IMR-90 (cell line): ENCODE results near the gene CDKN2B-AS1. TPM values are rescaled to one million over a fixed set of nuclear protein-coding genes. Genes with fewer than 3 reads are reported as not detected.

ENCODE experiments used
- ATAC-seq: fragments of 200-7000 bp; cut with Tn5 transposase; 2 replicates; pipeline ENCODE4 v1.9.1; 2020; ENCODE audit warnings: low read depth, mild to moderate bottlenecking, moderate library complexity
- BruUV-seq: library from RNA; stranded (reverse); fragments of 400-500 nt; replicated peaks from 2 replicates; lab custom pipeline; 2021; lab: Mats Ljungman, UMichigan
- CTCF ChIA-PET: fragments of 300-600 bp; formaldehyde crosslinking; extraction: SDS; loops from one replicate; lab custom pipeline; 2021; ENCODE audit warnings: antibody characterized with exemption; lab: Yijun Ruan, JAX
- POLR2A ChIA-PET: fragments of 300-600 bp; sonication (Branson Sonifier 250); formaldehyde crosslinking; loops from one replicate; lab custom pipeline; 2022; ENCODE audit warnings: antibody characterized with exemption; ENCODE audit not compliant: unreplicated experiment; lab: Charles Lee
- DNase-seq: peaks from one replicate; pipeline ENCODE4 v3.0.0; 2013
- H2AFZ ChIP-seq: replicated peaks from 2 replicates; pipeline ENCODE3; 2013; ENCODE audit warnings: low read length, mild to moderate bottlenecking; ENCODE audit not compliant: poor library complexity
- H2AK5ac ChIP-seq: 2 replicates; pipeline ENCODE4 v1.6.1; 2013; ENCODE audit warnings: low read depth, low read length, inconsistent platforms
- H2AK9ac ChIP-seq: replicated peaks from 2 replicates; pipeline ENCODE3; 2013; ENCODE audit warnings: mild to moderate bottlenecking, low read depth, low read length, moderate library complexity; ENCODE audit not compliant: poor library complexity
- H2BK120ac ChIP-seq: 2 replicates; pipeline ENCODE4 v1.6.1; 2013; ENCODE audit warnings: low read depth, low read length, inconsistent platforms
- H2BK15ac ChIP-seq: 3 replicates; pipeline ENCODE4 v1.6.1; 2013; ENCODE audit warnings: low read depth, low read length, inconsistent platforms
- H2BK20ac ChIP-seq: 2 replicates; pipeline ENCODE4 v1.6.1; 2013; ENCODE audit warnings: low read depth, mild to moderate bottlenecking, inconsistent platforms, low read length, moderate library complexity
- H2BK5ac ChIP-seq: 2 replicates; pipeline ENCODE4 v1.6.1; 2013; ENCODE audit warnings: mild to moderate bottlenecking, low read depth, low read length, inconsistent platforms; ENCODE audit not compliant: poor library complexity, severe bottlenecking
- H3K14ac ChIP-seq: replicated peaks from 2 replicates; pipeline ENCODE4 v1.6.1; 2013; ENCODE audit warnings: low read depth, low read length, inconsistent platforms
- H3K18ac ChIP-seq: 2 replicates; pipeline ENCODE4 v1.6.1; 2013; ENCODE audit warnings: low read depth, low read length, control low read depth
- H3K23ac ChIP-seq: 2 replicates; pipeline ENCODE4 v1.6.1; 2013; ENCODE audit warnings: low read depth, low read length, inconsistent platforms
- H3K27ac ChIP-seq: 2 replicates; pipeline ENCODE4 v1.5.1; 2013; ENCODE audit warnings: mild to moderate bottlenecking, control low read depth, low read length; ENCODE audit not compliant: insufficient read depth
- H3K27me3 ChIP-seq: 2 replicates; pipeline ENCODE4 v1.6.1; 2013; ENCODE audit warnings: low read length; ENCODE audit not compliant: control insufficient read depth, insufficient read depth
- H3K36me3 ChIP-seq: 2 replicates; pipeline ENCODE4 v1.6.1; 2013; ENCODE audit warnings: low read length, mixed read lengths; ENCODE audit not compliant: control insufficient read depth, insufficient read depth
- H3K4ac ChIP-seq: 2 replicates; pipeline ENCODE4 v1.6.1; 2013; ENCODE audit warnings: low read depth, low read length, inconsistent platforms
- H3K4me1 ChIP-seq: 2 replicates; pipeline ENCODE4 v1.6.1; 2013; ENCODE audit warnings: low read length, mixed read lengths; ENCODE audit not compliant: control insufficient read depth, insufficient read depth
- H3K4me2 ChIP-seq: 2 replicates; pipeline ENCODE4 v1.6.1; 2013; ENCODE audit warnings: low read depth, mild to moderate bottlenecking, control low read depth, low read length, moderate library complexity
- H3K4me3 ChIP-seq: 2 replicates; pipeline ENCODE4 v1.5.1; 2013; ENCODE audit warnings: low read depth, mild to moderate bottlenecking, control low read depth, low read length, moderate library complexity; ENCODE audit not compliant: insufficient read depth
- H3K56ac ChIP-seq: 2 replicates; pipeline ENCODE4 v1.6.1; 2013; ENCODE audit warnings: low read length, inconsistent platforms; ENCODE audit not compliant: insufficient read depth; ENCODE audit errors: extremely low read depth
- H3K79me1 ChIP-seq, 2 experiments: 2 replicates each; pipeline ENCODE4 v1.6.1; 2013; ENCODE audit warnings: low read length in 2 of 2, inconsistent platforms in 1 of 2, low read depth in 1 of 2
- H3K9ac ChIP-seq: 2 replicates; pipeline ENCODE4 v1.6.1; 2013; ENCODE audit warnings: low read depth, low read length, control low read depth
- H3K9me1 ChIP-seq: 2 replicates; pipeline ENCODE4 v1.6.1; 2013; ENCODE audit warnings: low read length, inconsistent platforms; ENCODE audit not compliant: insufficient read depth
- H3K9me3 ChIP-seq: 2 replicates; pipeline ENCODE4 v1.6.1; 2013; ENCODE audit warnings: low read length; ENCODE audit not compliant: control insufficient read depth, insufficient read depth
- H4K20me1 ChIP-seq: 2 replicates; pipeline ENCODE4 v1.6.1; 2013; ENCODE audit warnings: low read length, inconsistent platforms; ENCODE audit not compliant: insufficient read depth
- H4K5ac ChIP-seq: 2 replicates; pipeline ENCODE4 v1.6.1; 2013; ENCODE audit warnings: mild to moderate bottlenecking, low read depth, low read length, control low read depth
- H4K8ac ChIP-seq, 2 experiments: 2 replicates each; pipeline ENCODE4 v1.6.1; 2013; ENCODE audit warnings: low read depth in 2 of 2, low read length in 2 of 2, control low read depth in 1 of 2, inconsistent platforms in 1 of 2
- H4K91ac ChIP-seq: 2 replicates; pipeline ENCODE4 v1.6.1; 2013; ENCODE audit warnings: low read depth, low read length, inconsistent platforms; ENCODE audit not compliant: insufficient read depth
- BHLHE40 ChIP-seq: fragments of 150-350 bp; IDR thresholded peaks from 2 replicates; pipeline ENCODE4 v1.6.1; 2016; ENCODE audit warnings: mild to moderate bottlenecking, low read depth, low read length
- CEBPB ChIP-seq: IDR thresholded peaks from 2 replicates; pipeline ENCODE4 v1.6.1; 2012; ENCODE audit warnings: low read depth, low read length, improper control_type of control experiment
- MAZ ChIP-seq: IDR thresholded peaks from 2 replicates; pipeline ENCODE4 v1.6.1; 2012; ENCODE audit warnings: low read depth, mild to moderate bottlenecking, low read length, improper control_type of control experiment, moderate library complexity, borderline replicate concordance
- MXI1 ChIP-seq: IDR thresholded peaks from 2 replicates; pipeline ENCODE4 v1.6.1; 2012; ENCODE audit warnings: low read depth, mild to moderate bottlenecking, low read length, moderate library complexity, borderline replicate concordance
- RFX5 ChIP-seq: IDR thresholded peaks from 2 replicates; pipeline ENCODE4 v1.8.0; 2012; ENCODE audit warnings: low read depth, mild to moderate bottlenecking, low read length, moderate library complexity
- SMC3 ChIP-seq: fragments of 150-350 bp; IDR thresholded peaks from 2 replicates; pipeline ENCODE4 v1.6.1; 2016; ENCODE audit warnings: low read depth, mild to moderate bottlenecking, antibody characterized with exemption, low read length, moderate library complexity
- WGBS, 2 experiments: methylation state at CpG; one replicate each; pipeline versions ENCODE4 v1.1.5 to v1.1.7; 2013; ENCODE audit warnings: missing lambda C conversion rate in 2 of 2; ENCODE audit not compliant: insufficient read length in 1 of 2; ENCODE audit errors: extremely low coverage in 2 of 2; 5-methylcytosine and 5-hydroxymethylcytosine counted together
- dilution Hi-C: fragments of 300-500 bp; cut with HindIII; formaldehyde crosslinking; loops from one replicate; pipeline ENCODE4 v1.14.3; 2018; ENCODE audit warnings: low sequenced_read_pairs; ENCODE audit not compliant: unreplicated experiment
- in situ Hi-C: fragments of 300-500 bp; cut with MboI; formaldehyde crosslinking; loops from 3 replicates; pipeline ENCODE4 v1.14.3; 2019; ENCODE audit warnings: low sequenced_read_pairs, inconsistent platforms, mixed read lengths
- intact Hi-C: fragments of 100-400 bp; cut with micrococcal nuclease; formaldehyde crosslinking; loops from 2 replicates; pipeline ENCODE4 v1.10.0; 2022
- polyA plus RNA-seq, 3 experiments: library from polyadenylated mRNA; depleted of rRNA; stranded (reverse); fragments of >200 nt; gene quantifications; 2 replicates each; pipeline ENCODE4 v1.2.3, GENCODE V29; 2012; ENCODE audit warnings: low replicate concordance in 1 of 3
- total RNA-seq: library from RNA; depleted of rRNA; stranded (reverse); fragments of >200 nt; gene quantifications from 2 replicates; pipeline ENCODE4 v1.2.3, GENCODE V29; 2012

The CDKN2B-AS1 gene
- total and polyA plus RNA-seq, 2 of the 4 experiments (the other 2 are of a cell fraction): 1.0 to 1.1 TPM

- BruUV-seq: no TSS peak
- H3K4me2 ChIP-seq: no peak overlapping the region
- in situ Hi-C loops: no loop called here
These were observed 73.8 kb downstream of the CDKN2B-AS1 start for GRCh38 chr9:22068369-22068768.

More at GRCh38 chr9:22068369-22068768, 73.8 kb downstream of the CDKN2B-AS1 start:
- Histone ChIP-seq H3K23ac (no peak overlapping the region), H2BK120ac (no peak overlapping the region), H4K8ac (no peak overlapping the region), H2BK15ac (no peak overlapping the region), H3K9me1 (no peaks in the 10 kb centered on the region), H3K79me1 (no peaks in the 10 kb centered on the region), H3K4me3 (no peak overlapping the region), H3K56ac (no peak overlapping the region), H2AK5ac (no peak overlapping the region), H2AK9ac (no peak overlapping the region), H2BK5ac (no peak overlapping the region), H2BK20ac (no peak overlapping the region), H3K18ac (no peak overlapping the region), H3K9me3 (no peaks in the 10 kb centered on the region), H2AFZ (no peak overlapping the region), H4K91ac (no peak overlapping the region), H3K14ac (no peak overlapping the region), H3K36me3 (no peaks in the 10 kb centered on the region), H3K9ac (no peak overlapping the region), H4K5ac (no peak overlapping the region), H3K4me1 (no peaks in the 10 kb centered on the region), H3K27ac (no peak overlapping the region), H3K4ac (no peak overlapping the region), H3K27me3 (no peaks in the 10 kb centered on the region), H4K20me1 (no peaks in the 10 kb centered on the region)
- POLR2A ChIA-PET: no interaction called here
- CTCF ChIA-PET: no interaction called here
- WGBS, 2 experiments: 94% methylated on average over 4 of the region's 8 CpGs; no CpG with 5 or more reads in 1 of the 2 experiments
- intact Hi-C loops (loop anchor here (10.0 kb wide), 1 partner anchor 386 kb away; no protein-coding TSS in a partner anchor), dilution Hi-C loops (no loop called here)
- ATAC-seq (no peak), DNase-seq (no peak)
- TF ChIP-seq RFX5: no peak
- TF ChIP-seq BHLHE40: no peak
- no peak for TF ChIP-seq CEBPB
- TF ChIP-seq MXI1: no peak
- TF ChIP-seq SMC3: no peak
- TF ChIP-seq MAZ: no peak
